GM18951 (cell line): ENCODE results near the gene OR4F15.

Experiments
- POLR2A ChIP-seq: IDR thresholded peaks from 4 replicates; pipeline ENCODE4 v1.6.1; 2011; ENCODE audit warnings: mild to moderate bottlenecking; ENCODE audit not compliant: insufficient read length, insufficient read depth; ENCODE audit errors: extremely low read depth
- in situ Hi-C: fragments of 300-500 bp; cut with MboI; formaldehyde crosslinking; loops from one replicate; pipeline ENCODE4 v1.12.0; 2022; ENCODE audit warnings: low sequenced_read_pairs, mixed read lengths, inconsistent platforms; ENCODE audit not compliant: unreplicated experiment

OR4F15 gene

GRCh38 chr15:101795455-101795854, 16.5 kb upstream of the OR4F15 start:
- no peak for TF ChIP-seq POLR2A
- in situ Hi-C loops = no loop called here

- in situ Hi-C loops = no loop called here
- no peak for TF ChIP-seq POLR2A
These were observed 12.3 kb upstream of the OR4F15 start for GRCh38 chr15:101799665-101800064.

- TF ChIP-seq POLR2A = no peak
- in situ Hi-C loops = no loop called here
These were observed 11.0 kb upstream of the OR4F15 start for GRCh38 chr15:101801048-101801447.

- no peak for TF ChIP-seq POLR2A
These were observed 8.8 kb upstream of the OR4F15 start, which contains the start of gene OR4F6 for GRCh38 chr15:101803209-101803608. Gene OR4F6 (plus strand): TSS chr15:101803509. CDS start chr15:101805720, 2,211 bp downstream.

GRCh38 chr15:101803676-101804075, 8.3 kb upstream of the OR4F15 start:
- in situ Hi-C loops = no loop called here
- no peak for TF ChIP-seq POLR2A

More at GRCh38 chr15:101803209-101803608, 8.8 kb upstream of the OR4F15 start, which contains the start of gene OR4F6:
- in situ Hi-C loops = no loop called here

GRCh38 chr15:101804375-101804774, 7.6 kb upstream of the OR4F15 start:
- TF ChIP-seq POLR2A = no peak
- in situ Hi-C loops = no loop called here

GRCh38 chr15:101804941-101805340, 7.1 kb upstream of the OR4F15 start:
- in situ Hi-C loops = no loop called here
- no peak for TF ChIP-seq POLR2A

GRCh38 chr15:101805605-101806345, 6.2 kb upstream of the OR4F15 start:
- TF ChIP-seq POLR2A = no peak

GRCh38 chr15:101807345-101807945, 4.6 kb upstream of the OR4F15 start:
- TF ChIP-seq POLR2A = no peak
- in situ Hi-C loops = no loop called here

More at GRCh38 chr15:101805605-101806345, 6.2 kb upstream of the OR4F15 start:
- in situ Hi-C loops = no loop called here

GRCh38 chr15:101808201-101808600, 3.8 kb upstream of the OR4F15 start:
- TF ChIP-seq POLR2A = no peak
- in situ Hi-C loops = no loop called here

- TF ChIP-seq POLR2A = no peak
- in situ Hi-C loops = no loop called here
These were observed 1.5 kb upstream of the OR4F15 start for GRCh38 chr15:101810456-101810855.

- no peak for TF ChIP-seq POLR2A
- in situ Hi-C loops = no loop called here
These were observed 1.1 kb upstream of the OR4F15 start for GRCh38 chr15:101810876-101811275.

- in situ Hi-C loops = no loop called here
- no peak for TF ChIP-seq POLR2A
These were observed 2.0 kb downstream of the OR4F15 start for GRCh38 chr15:101813803-101814534.
